RPMI8226 (cell line): ENCODE data around the gene IRX3.
"Not testable (repeated sequence)": the region's sequence is repeated elsewhere in the genome, so short reads cannot be mapped to it uniquely, and the experiment has no call there.

Experiments used
- DNase-seq: peaks from one replicate; pipeline ENCODE4 v3.0.0-alpha.2; 2015

IRX3 gene

GRCh38 chr16:54273566-54273965 is 13.0 kb downstream of the IRX3 start:
- no peak for DNase-seq

- no peak for DNase-seq
These were observed 15.9 kb downstream of the IRX3 start for GRCh38 chr16:54270711-54271110.

GRCh38 chr16:54269461-54269860 is 17.1 kb downstream of the IRX3 start:
- DNase-seq: no peak

- no peak for DNase-seq
These were observed 17.8 kb downstream of the IRX3 start for GRCh38 chr16:54268766-54269165.

GRCh38 chr16:54268340-54268739 is 18.2 kb downstream of the IRX3 start:
- DNase-seq: no peak

- DNase-seq: no peak
These were observed 20.1 kb downstream of the IRX3 start for GRCh38 chr16:54266363-54266955.

- no peak for DNase-seq
These were observed 20.9 kb downstream of the IRX3 start for GRCh38 chr16:54265575-54266107.

GRCh38 chr16:54253118-54253517 is 33.5 kb downstream of the IRX3 start:
- no peak for DNase-seq

- no peak for DNase-seq
These were observed 37.5 kb downstream of the IRX3 start for GRCh38 chr16:54248863-54249710.

- not testable (repeated sequence) for DNase-seq
These were observed 38.9 kb downstream of the IRX3 start for GRCh38 chr16:54247705-54248104.

- DNase-seq: no peak
These were observed 40.1 kb downstream of the IRX3 start for GRCh38 chr16:54246454-54246821.

GRCh38 chr16:54245788-54246453 is 40.7 kb downstream of the IRX3 start:
- DNase-seq: no peak

GRCh38 chr16:54244061-54244886 is 42.3 kb downstream of the IRX3 start:
- no peak for DNase-seq

- DNase-seq: no peak
These were observed 43.4 kb downstream of the IRX3 start for GRCh38 chr16:54243202-54243601.

GRCh38 chr16:54242199-54242598 is 44.4 kb downstream of the IRX3 start:
- DNase-seq: no peak

GRCh38 chr16:54241525-54241924 is 45.1 kb downstream of the IRX3 start:
- DNase-seq: no peak

GRCh38 chr16:54240271-54241129 is 46.1 kb downstream of the IRX3 start:
- DNase-seq: no peak

- DNase-seq: no peak
These were observed 47.1 kb downstream of the IRX3 start for GRCh38 chr16:54239456-54239855.

GRCh38 chr16:54236773-54237172 is 49.8 kb downstream of the IRX3 start:
- no peak for DNase-seq

- DNase-seq: no peak
These were observed 53.0 kb downstream of the IRX3 start for GRCh38 chr16:54233615-54234014.
